DMS 273 (cell line): ENCODE measurements around the gene ATP1B2.
"Not testable (repeated sequence)": the region's sequence is repeated elsewhere in the genome, so short reads cannot be mapped to it uniquely, and the experiment has no call there.

Experiments
- DNase-seq: peaks from one replicate; lab custom pipeline; 2025; ENCODE audit not compliant: unreplicated experiment; lab: John Stamatoyannopoulos, UW

The ATP1B2 gene, protein sequence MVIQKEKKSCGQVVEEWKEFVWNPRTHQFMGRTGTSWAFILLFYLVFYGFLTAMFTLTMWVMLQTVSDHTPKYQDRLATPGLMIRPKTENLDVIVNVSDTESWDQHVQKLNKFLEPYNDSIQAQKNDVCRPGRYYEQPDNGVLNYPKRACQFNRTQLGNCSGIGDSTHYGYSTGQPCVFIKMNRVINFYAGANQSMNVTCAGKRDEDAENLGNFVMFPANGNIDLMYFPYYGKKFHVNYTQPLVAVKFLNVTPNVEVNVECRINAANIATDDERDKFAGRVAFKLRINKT

DNA sequence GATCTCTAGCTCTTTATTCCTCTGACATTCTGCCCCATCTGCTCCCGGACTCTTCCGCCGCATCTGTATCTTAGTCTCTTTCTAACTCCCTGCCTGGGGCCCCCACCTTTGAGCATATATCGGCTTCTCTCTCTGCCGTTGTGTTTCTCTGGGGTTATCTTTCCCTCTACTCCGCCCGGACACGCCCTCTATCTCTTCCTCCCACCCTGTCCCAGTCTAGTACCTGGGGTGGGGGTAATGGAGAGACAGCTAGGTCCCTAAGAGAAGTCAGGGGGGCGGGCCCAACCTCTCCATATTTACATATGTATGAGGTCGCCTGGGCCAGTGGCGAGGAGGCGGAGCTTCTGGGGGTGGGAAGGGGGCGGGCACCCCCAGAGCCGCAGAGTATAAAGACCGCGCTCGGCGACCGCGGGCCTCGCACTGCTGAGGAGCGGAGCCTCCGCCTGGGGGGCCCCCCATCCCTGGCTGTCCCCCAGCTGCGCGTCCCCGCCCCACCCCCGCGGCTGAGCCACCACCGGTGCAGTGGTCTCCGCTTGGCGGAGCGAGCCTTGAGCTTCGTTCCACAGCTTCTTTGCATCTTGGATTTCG, at the start of gene ATP1B2:
Gene ATP1B2 (plus strand): TSS at position 418 of the 588 bp plus-strand sequence. CDS start 593 bp downstream, outside the sequence.
- DNase-seq = peak; percentile 86

DNA sequence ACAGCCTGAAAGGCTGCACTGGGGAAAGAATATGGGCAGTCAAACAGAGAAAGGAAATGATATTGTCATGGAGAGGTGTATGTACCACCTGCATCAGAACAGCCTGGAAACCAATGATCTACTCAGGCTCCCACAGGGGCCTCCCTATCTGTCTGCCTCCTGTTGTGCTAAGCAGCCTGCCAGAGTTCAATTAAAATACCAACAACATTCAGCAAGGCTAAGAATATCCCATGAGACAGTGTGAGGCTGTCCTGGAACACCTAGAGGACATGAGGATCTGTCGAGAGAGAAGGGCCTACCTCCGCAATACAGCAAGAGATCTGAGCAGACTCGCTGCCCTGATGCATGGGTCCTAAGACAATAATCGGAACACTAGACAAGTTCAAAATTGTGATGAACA, 44.4 kb upstream of the ATP1B2 start:
- DNase-seq = no peak

DNA sequence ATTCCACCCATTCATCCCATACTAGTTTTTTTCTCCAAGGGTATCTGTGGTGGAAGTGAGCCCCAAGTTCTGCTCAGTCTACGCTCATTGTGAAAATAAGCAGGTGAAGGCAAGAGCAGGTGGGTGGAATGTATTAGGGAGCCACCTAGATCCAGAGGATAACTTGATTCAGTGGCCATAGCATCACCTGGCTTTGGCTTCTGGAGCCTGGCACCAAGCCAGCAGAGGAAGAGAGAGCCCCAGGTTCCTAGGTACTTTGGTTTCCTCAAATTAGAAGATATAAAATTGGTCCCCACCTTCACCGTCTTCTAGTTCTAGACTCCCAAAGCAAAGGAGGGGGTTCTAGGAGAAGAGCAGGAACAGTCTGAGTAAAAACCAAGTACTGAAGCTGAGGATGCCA, 40.1 kb upstream of the ATP1B2 start:
- DNase-seq = no peak

DNA sequence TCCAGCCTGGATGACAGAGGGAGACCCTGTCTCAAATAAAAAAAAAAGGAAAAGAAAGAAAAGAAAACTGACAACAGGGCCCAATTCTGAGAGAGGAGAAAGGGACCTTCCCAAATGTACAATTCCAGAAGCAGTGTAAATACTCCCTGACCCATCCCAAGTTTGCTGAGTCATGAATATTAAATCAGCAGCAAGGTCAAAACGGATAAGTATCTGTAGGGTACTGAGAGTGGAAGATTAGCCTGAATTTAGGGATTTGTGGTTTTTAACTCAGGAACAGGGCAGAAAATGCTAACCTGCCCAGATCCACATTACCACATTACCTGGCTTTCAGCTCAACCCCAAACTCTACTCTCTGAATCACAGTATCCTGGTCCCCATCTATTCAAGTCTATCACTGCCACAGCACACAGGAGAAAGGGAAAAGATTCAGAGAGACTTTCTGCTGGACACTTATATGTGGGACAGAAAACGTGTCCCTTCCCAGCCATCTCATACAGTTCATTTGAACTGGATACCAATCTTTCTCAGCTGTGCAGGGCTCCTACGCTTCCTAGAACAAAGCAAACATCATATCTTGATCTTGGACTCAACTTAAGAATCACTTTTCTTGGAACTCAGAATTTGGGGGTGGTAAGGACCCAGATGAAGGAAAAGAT, 39.0 kb upstream of the ATP1B2 start:
- DNase-seq = no peak

DNA sequence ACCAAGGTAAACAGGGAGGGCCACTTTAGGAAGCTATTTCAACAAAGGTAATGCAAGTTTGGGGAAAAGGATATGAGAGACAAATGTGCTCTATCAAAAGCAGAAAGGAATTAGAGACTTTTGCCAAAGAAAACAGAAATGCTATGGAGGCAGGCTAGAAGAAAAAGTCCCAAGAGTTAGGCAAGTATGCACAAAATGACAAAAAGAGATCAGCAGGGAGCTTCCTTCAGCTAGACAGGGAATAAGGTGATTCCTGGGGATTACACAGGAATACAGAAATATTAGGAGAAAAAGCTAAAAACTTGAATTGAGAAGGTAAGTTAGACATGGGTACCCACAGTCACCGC, 38.5 kb upstream of the ATP1B2 start:
- DNase-seq = no peak

DNA sequence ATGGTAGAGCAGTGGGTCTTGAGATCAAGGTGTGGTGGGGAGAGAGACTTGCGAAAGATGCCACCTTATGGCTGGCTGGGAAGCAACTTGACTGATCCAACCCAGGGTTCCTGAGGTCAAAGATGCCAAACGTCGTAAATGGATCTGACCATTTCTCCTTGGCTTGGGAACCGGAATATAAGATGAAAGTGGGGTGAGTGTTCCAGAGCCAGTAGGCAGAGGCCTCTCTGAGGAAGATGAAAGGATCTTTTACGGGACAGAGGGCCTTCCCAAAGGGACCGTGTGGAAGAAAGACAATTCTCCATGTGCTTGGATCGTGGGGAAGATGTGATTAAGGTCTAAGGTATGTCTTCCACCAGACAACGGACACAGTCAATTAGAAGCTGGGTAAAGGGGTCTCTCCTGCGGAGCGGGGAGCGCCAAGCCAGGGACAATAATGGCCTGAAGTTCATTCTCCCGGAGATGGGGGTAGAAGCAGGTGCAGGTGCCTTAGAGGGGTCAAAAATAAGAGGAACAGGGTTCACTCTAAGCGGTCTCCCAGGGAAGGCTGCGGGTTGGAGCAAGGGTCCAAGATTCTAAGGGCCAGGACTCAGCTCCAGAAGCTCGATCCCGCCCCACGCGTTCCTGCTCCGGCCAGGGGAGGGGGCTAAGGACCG, 36.8 kb upstream of the ATP1B2 start:
- DNase-seq = peak; percentile 40

DNA sequence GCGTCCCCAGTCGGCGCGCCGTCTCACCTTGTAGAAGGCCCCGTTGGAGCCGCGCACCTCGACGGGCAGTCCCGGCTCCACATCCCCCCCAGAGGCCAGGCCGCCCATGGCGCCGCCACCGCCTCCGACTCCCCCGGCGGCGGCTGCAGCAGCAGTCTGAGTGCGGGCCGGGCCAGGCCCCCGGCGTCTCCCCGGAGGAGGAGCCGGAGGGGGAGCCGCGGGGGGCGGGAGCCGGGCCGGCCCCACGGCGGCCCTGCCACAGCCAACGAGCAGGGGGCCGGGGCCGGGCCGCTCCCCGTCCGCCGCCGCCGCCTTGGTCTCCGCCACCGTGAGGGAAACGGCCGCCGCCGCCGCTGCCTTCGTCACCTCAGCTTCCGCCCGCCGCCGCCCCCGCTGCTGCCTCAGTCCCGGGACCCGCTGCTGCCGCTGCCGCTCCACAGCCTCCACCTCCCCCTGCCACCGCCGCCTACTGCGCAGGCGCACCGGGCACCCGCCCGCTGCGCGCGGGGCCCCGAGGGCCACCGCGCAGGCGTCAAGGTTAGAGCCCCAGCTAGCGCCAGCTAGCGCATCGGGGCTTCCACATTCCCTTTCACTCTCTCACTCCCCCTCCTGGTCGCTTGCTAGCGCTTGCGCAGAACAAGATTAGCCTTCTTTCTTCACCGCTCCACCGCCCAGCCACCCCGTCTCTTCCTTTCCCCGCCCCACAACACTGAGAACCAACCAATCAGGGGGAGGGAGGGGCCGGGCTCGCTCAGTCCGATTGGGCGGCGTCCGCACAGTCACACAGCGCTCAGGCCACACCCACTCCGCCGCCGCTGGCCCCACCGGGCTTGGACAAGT, 36.1 kb upstream of the ATP1B2 start, which contains the start of gene FXR2:
Gene FXR2 (minus strand): TSS at position 473 of the 840 bp plus-strand sequence. CDS start 365 bp downstream, at position 108.
- peak; percentile 99 for DNase-seq

DNA sequence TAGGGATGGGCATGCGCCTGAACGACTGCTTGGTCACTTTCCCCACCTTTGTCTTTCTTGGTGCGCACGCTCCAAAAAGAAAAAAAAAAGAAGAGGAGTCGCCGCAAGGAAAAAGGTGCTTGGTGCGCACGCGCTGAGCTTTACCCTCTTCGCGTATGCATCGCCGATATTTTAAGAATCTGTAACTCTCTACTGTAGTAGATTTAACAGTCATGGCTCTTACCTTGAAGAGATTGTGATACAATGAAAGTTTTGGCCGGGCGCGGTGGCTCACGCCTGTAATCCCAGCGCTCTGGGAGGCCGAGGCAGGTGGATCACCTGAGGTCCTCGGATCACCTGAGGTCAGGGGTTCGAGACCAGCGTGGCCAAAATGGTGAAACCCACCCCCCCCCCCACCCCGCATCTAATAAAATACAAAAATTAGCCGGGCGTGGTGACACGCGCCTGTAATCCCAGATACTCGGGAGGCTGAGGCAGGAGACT, 35.4 kb upstream of the ATP1B2 start:
- no peak for DNase-seq

DNA sequence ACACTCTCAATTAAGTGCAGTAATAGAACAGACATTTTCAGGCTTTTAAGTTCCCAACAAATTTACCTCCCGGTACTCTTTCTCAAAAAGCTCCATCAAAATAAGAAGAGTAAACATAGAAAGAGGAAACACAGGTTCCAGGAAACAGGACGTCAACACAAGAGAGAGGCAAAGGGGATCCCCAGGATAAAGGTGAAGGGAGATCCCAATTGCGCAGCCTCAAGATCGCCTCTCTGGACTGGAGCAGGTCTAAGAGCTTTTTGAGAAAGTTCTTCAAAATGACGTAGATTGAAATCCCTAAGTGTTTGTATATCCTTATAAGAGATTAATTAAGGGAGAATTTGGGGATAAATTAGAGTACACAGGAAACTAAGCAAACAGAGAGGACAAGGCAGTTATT, 32.1 kb upstream of the ATP1B2 start:
- DNase-seq = no peak

DNA sequence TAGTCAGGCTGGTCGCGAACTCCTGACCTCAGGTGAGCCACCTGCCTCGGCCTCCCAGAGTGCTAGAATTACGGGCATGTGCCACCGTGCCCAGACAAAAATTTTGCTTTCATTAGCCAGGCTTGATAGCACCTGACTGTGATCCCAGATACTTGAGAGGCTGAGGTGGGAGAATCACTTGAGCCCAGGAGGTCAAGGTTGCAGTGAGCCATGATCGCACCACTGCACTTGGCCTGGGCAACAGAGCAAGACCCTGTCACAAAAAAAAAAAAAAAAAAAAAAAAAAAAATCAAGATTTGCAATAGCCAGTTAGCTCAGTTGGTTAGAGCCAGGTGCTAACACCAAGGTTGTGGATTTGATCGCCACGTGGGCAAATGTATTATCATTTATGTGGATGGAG, 29.9 kb upstream of the ATP1B2 start:
- no peak for DNase-seq

DNA sequence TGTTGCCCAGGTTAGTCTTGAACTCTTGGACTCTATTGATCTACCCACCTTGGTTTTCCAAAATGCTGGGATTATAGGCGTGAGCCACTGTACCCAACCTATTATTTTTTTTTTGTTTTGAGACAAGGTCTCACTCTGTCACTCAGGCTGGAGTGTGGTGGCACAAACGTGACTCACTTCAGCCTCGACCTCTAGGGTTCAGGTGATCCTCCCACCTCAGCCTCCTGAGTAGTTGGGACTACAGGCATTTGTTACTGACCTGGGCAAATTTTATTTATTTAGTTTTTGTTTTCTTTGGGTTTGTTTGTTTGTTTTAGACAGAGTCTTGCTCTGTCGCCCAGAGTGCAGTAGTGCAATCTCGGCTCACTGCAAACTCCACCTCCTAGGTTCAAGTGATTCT, 27.1 kb upstream of the ATP1B2 start:
- DNase-seq = no peak

DNA sequence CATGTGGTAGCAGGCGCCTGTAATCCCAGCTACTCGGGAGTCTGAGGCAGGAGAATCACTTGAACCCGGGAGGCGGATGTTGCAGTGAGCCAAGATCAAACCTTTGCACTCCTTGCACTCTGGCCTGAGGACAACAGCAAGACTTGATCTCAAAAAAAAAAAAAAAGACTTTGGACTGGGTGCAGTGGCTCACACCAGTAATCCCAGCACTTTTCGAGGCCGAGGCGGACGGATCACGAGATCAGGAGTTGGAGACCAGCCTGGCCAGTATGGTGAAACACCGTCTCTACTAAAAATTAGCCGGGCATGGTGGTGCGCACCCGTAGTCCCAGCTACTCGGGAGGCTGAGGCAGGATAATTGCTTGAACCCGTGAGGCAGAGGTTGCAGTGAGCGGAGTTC, 25.0 kb upstream of the ATP1B2 start:
- DNase-seq = not testable (repeated sequence)

DNA sequence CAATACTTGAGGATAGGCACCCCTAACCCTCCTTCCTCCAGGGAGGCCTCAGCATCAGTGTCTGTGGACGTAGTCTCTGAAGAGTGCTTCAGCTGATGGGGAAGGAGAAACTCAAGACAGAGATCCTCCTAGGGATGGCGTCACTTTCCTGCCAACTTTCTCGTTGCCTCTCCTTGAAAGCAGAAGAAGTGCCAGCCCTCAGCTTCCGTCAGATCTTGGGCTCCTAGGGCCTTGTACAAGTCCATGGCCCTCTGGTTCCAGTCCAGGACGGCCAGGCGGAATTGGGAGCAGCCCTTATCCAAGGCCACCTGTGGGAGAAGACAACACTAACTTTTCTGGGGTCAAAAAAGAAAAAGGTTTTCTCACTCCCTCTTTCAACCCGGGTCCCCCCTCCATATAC, 24.4 kb upstream of the ATP1B2 start:
- no peak for DNase-seq

DNA sequence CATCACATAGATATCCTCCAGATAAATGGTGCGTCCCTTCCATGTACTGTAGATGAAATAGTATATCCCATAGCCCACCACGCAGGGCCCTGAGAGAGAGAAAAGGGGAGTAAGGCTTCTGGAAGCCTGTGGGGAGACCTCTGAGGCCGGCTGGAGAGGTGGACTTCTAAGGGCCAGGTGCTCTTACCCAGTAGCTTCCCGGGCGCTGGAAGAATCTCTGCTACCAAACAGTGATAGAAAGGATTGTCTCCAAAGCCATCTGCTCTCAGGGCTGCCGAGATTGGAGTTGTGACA, 23.8 kb upstream of the ATP1B2 start:
- DNase-seq = peak; percentile 60

DNA sequence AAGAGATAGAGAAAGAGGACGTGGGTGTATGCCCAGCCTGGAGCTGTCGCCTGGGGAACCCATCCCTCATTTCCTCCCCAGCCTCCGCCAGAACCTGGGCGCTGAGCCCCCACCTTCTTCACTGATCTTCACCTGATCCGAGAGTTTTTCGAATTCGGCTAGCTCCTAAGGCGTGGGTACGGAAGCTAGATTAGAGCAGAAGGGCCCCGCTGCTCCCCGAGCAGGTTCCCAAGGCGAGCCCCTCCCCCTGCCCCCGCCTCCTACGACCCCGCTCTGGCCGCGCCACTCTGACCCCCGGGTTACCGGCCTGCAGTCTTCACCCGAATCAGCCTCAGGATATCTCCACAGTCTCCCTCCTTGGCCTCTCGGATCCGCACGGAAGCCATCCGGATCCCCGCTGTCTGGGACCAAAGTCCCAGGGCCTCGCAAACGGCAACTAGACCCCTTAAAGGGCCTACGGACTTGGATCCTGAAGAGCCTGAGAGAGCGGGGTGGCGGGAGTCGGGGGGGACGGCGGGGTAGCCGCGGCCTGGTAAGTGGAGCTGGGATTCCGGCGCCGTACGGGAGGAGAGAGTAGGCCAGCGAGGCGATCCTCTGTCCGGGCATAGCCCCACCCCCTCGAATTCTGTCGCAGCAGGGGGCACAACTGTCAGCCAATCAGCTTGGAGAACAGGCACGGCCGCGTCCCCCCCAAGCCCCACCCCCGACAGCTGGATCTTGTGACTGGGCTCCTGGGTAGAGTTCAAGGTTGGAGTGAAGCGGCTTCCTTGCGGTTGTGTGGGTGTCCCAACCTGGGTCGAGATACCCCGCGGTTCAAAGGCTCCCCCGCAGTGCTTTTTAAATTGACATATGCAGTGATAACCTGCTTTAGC, 23.2 kb upstream of the ATP1B2 start, which contains the start of gene SAT2:
Gene SAT2 (minus strand): TSS at position 572 of the 872 bp plus-strand sequence. CDS start 186 bp downstream, at position 386.
- DNase-seq = peak; percentile 94

DNA sequence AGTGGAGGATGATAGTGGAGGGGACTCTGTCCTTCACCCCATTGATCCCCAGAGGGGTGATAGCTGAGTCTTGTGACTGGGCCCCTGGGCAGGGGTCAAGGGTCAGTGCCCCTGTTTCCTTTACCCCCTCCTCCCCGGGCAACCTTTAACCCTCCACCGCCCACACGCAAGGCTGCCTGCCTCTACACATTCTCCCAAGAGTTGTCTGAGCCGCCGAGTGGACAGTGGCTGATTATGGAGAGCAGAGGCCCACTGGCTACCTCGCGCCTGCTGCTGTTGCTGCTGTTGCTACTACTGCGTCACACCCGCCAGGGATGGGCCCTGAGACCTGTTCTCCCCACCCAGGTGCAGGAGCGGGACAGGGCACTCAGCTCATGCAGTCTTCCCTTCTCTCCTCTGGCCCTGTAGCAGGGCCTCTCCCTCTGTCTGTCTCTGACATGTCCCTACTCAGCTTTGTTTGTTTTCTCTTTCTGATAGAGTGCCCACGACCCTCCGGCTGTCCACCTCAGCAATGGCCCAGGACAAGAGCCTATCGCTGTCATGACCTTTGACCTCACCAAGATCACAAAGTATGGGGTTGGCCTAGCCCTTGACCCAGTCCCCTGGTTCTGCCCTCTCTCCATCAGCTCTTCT, 20.7 kb upstream of the ATP1B2 start, which contains the start of gene SHBG:
Gene SHBG (plus strand): TSS at position 197 of the 633 bp plus-strand sequence. CDS start 38 bp downstream, at position 235.
- no peak for DNase-seq

DNA sequence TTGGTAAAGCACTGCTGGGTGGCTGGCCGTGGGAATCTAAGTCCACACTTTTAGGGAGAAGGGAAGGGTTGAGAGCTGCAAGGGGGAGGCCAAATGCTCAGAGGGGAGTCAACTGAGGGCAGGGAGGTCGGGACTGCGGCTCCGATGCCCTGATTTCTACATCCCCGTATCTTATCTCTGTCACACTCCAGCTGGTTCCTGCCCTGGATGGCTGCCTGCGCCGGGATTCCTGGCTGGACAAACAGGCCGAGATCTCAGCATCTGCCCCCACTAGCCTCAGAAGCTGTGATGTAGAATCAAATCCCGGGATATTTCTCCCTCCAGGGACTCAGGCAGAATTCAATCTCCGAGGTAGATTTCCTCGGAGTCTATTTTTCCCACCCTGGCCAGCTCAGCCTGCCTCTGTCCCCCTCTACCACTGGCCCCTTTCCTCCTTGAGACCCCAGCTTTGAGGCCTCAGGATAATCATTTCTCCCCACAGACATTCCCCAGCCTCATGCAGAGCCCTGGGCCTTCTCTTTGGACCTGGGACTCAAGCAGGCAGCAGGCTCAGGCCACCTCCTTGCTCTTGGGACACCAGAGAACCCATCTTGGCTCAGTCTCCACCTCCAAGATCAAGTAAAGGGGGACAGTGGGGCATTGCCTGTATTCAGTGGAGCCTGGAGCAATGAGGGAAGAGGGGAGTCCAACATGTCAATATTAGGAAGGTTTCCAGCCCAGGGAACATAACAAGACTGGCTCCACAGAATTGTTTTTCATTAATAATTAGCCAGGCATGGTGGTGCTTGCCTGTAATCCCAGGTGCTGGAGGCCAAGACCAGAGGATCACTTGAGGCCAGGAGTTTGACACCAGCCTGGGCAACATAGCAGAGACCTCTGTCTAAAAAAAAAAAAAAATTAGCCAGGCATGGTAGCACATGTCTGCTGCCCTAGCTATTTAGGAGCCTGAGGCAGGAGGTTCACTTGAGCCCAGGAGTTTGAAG, 19.0 kb upstream of the ATP1B2 start:
- no peak for DNase-seq

DNA sequence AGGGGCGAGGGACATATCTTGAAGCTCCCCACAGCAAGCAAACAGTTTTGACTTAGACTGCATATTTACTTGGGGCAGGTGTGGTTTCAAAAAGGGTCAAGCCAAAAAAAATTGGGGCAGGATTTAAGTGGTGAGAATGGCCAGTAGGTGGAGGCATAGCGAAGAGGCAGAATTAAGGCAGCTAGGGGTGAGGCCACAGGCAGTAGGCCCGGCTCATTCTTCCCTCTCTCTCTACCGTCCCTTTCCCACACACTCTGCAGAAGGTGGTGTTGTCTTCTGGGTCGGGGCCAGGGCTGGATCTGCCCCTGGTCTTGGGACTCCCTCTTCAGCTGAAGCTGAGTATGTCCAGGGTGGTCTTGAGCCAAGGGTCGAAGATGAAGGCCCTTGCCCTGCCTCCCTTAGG, 18.2 kb upstream of the ATP1B2 start:
- peak; percentile 63 for DNase-seq
